ENCODE measurements around the gene RASGRP2.

DNA sequence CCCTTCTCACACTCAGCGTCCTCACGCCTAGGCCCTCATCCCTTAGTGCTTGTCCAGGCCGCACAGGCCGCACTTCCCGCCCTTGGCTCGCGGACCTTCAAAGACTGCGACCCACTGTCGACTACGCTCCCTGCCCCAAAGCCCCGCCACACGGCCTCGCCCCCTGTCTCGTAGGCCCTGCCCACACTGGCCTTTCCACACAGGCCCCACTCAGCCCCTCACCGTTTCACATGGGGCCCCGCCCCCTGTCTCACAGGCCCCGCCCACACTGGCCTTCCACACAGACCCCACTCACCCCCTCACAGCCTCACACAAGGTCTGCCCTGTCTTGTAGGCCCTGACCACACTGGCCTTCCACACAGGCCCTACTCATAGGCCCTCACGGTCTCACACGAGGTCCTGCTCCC, 32.0 kb downstream of the RASGRP2 start:
- TF ChIP-seq EZH2 (IDR thresholded peaks at IDR 0.05) (no peak), POLR2AphosphoS5 (IDR thresholded peaks at IDR 0.05; ENCODE audit: borderline replicate concordance, low read depth, low read length) (no peak), FOXP2 (optimal IDR thresholded peaks at IDR 0.05; ENCODE audit: control extremely low read depth, extremely low read length, insufficient read depth) (no peak)
